Trophoblast cell (in vitro differentiated cells and primary cell): Measurements from ENCODE around the gene HAUS3.

ENCODE experiments used
- DNase-seq, 2 donors: peaks; one replicate each; pipeline ENCODE4 v3.0.0-alpha.2; 2016
- H2AFZ ChIP-seq: 2 replicates; pipeline ENCODE4 v1.6.1; 2013; ENCODE audit warnings: low read length, moderate library complexity, mild to moderate bottlenecking; ENCODE audit not compliant: insufficient read depth, poor library complexity
- H2AK5ac ChIP-seq: 2 replicates; pipeline ENCODE4 v1.6.1; 2013; ENCODE audit warnings: mild to moderate bottlenecking, low read length
- H2BK120ac ChIP-seq: 2 replicates; pipeline ENCODE4 v1.6.1; 2013; ENCODE audit warnings: low read length, mild to moderate bottlenecking, moderate library complexity; ENCODE audit not compliant: insufficient read depth, poor library complexity
- H2BK12ac ChIP-seq: 2 replicates; pipeline ENCODE4 v1.6.1; 2013; ENCODE audit warnings: mild to moderate bottlenecking, low read length, moderate library complexity
- H2BK5ac ChIP-seq: 2 replicates; pipeline ENCODE4 v1.6.1; 2013; ENCODE audit warnings: low read length, low read depth, moderate library complexity, mild to moderate bottlenecking; ENCODE audit not compliant: poor library complexity
- H3K14ac ChIP-seq: 2 replicates; pipeline ENCODE4 v1.6.1; 2013; ENCODE audit warnings: mild to moderate bottlenecking, low read length
- H3K18ac ChIP-seq: 2 replicates; pipeline ENCODE4 v1.6.1; 2013; ENCODE audit warnings: mild to moderate bottlenecking, low read length
- H3K23ac ChIP-seq: 2 replicates; pipeline ENCODE4 v1.6.1; 2013; ENCODE audit warnings: low read length
- H3K27ac ChIP-seq: 2 replicates; pipeline ENCODE4 v1.5.1; 2013; ENCODE audit warnings: low read depth, mild to moderate bottlenecking, inconsistent platforms, low read length, moderate library complexity
- H3K27me3 ChIP-seq: 2 replicates; pipeline ENCODE4 v1.6.1; 2013; ENCODE audit warnings: inconsistent platforms, mild to moderate bottlenecking, low read length, moderate library complexity; ENCODE audit not compliant: insufficient read depth
- H3K36me3 ChIP-seq, 2 experiments: 1 replicate in 1 of 2; 2 replicates in 1 of 2; pipeline ENCODE4 v1.6.1; 2013; ENCODE audit warnings: low read length in 2 of 2, mild to moderate bottlenecking in 2 of 2, moderate library complexity in 1 of 2; ENCODE audit not compliant: insufficient read depth in 2 of 2, control insufficient read depth in 1 of 2
- H3K4ac ChIP-seq: 2 replicates; pipeline ENCODE4 v1.6.1; 2013; ENCODE audit warnings: low read depth, mild to moderate bottlenecking, low read length, moderate library complexity
- H3K4me1 ChIP-seq, 2 experiments: 1 replicate in 1 of 2; 2 replicates in 1 of 2; pipeline ENCODE4 v1.6.1; 2013; ENCODE audit warnings: low read length in 2 of 2, mild to moderate bottlenecking in 2 of 2, moderate library complexity in 1 of 2; ENCODE audit not compliant: insufficient read depth in 2 of 2, control insufficient read depth in 1 of 2
- H3K4me2 ChIP-seq: 2 replicates; pipeline ENCODE4 v1.6.1; 2013; ENCODE audit warnings: inconsistent platforms, mild to moderate bottlenecking, low read length, moderate library complexity
- H3K4me3 ChIP-seq: 2 replicates; pipeline ENCODE4 v1.5.1; 2013; ENCODE audit warnings: mild to moderate bottlenecking, low read depth, low read length, inconsistent platforms
- H3K79me1 ChIP-seq: one replicate; pipeline ENCODE4 v1.6.1; 2013; ENCODE audit warnings: low read length
- H3K79me2 ChIP-seq: 2 replicates; pipeline ENCODE4 v1.6.1; 2013; ENCODE audit warnings: low read length, mild to moderate bottlenecking; ENCODE audit not compliant: control insufficient read depth, insufficient read depth, poor library complexity
- H3K9ac ChIP-seq: 2 replicates; pipeline ENCODE4 v1.6.1; 2013; ENCODE audit warnings: mild to moderate bottlenecking, low read length
- H3K9me3 ChIP-seq: 2 replicates; pipeline ENCODE4 v1.6.1; 2013; ENCODE audit warnings: low read depth, mild to moderate bottlenecking, control low read depth, inconsistent platforms, low read length; ENCODE audit not compliant: insufficient read depth
- H4K12ac ChIP-seq: 2 replicates; pipeline ENCODE4 v1.6.1; 2013; ENCODE audit warnings: low read depth, mild to moderate bottlenecking, low read length, moderate library complexity
- H4K8ac ChIP-seq: 2 replicates; pipeline ENCODE4 v1.6.1; 2013; ENCODE audit warnings: low read depth, mild to moderate bottlenecking, low read length, moderate library complexity
- H4K91ac ChIP-seq: one replicate; pipeline ENCODE4 v1.6.1; 2013; ENCODE audit warnings: low read depth, mild to moderate bottlenecking, low read length, moderate library complexity
- WGBS: extraction: QIAGEN DNeasy Blood & Tissue Kit; methylation state at CpG from one replicate; pipeline ENCODE4 v1.1.7; 2013; ENCODE audit warnings: missing lambda C conversion rate; ENCODE audit not compliant: insufficient read length, insufficient coverage; ENCODE audit errors: extremely low coverage; 5-methylcytosine and 5-hydroxymethylcytosine counted together

Gene HAUS3

GRCh38 chr4:2289955-2290333 is 48.0 kb upstream of the HAUS3 start:
- H2BK12ac ChIP-seq = no peak overlapping the region
- peak in 1 of 2 donors; percentile 35 for DNase-seq
- peaks cover 0 to 4% of the 10 kb centered on the region in 2 experiments for H3K4me1 ChIP-seq
- no peak overlapping the region for H3K14ac ChIP-seq
- H2AK5ac ChIP-seq = no peak overlapping the region
- H2BK120ac ChIP-seq = no peak overlapping the region
- H3K36me3 ChIP-seq = no peaks in the 10 kb centered on the region
- no peaks in the 10 kb centered on the region for H3K9me3 ChIP-seq
- H3K79me1 ChIP-seq = no peaks in the 10 kb centered on the region
- no peak overlapping the region for H4K12ac ChIP-seq
- no peak overlapping the region for H3K27ac ChIP-seq
- H3K9ac ChIP-seq = no peak overlapping the region
- H4K8ac ChIP-seq = no peak overlapping the region
- H3K4ac ChIP-seq = no peak overlapping the region
- H2BK5ac ChIP-seq = no peak overlapping the region
- H3K27me3 ChIP-seq = no peaks in the 10 kb centered on the region
- no peak overlapping the region for H3K4me3 ChIP-seq
- H4K91ac ChIP-seq = no peak overlapping the region
- H3K79me2 ChIP-seq = no peaks in the 10 kb centered on the region
- WGBS = no CpG with 5 or more reads among the region's 11 CpGs
- H3K23ac ChIP-seq = no peak overlapping the region
- no peak overlapping the region for H3K4me2 ChIP-seq
- no peak overlapping the region for H2AFZ ChIP-seq
- H3K18ac ChIP-seq = no peak overlapping the region

DNA sequence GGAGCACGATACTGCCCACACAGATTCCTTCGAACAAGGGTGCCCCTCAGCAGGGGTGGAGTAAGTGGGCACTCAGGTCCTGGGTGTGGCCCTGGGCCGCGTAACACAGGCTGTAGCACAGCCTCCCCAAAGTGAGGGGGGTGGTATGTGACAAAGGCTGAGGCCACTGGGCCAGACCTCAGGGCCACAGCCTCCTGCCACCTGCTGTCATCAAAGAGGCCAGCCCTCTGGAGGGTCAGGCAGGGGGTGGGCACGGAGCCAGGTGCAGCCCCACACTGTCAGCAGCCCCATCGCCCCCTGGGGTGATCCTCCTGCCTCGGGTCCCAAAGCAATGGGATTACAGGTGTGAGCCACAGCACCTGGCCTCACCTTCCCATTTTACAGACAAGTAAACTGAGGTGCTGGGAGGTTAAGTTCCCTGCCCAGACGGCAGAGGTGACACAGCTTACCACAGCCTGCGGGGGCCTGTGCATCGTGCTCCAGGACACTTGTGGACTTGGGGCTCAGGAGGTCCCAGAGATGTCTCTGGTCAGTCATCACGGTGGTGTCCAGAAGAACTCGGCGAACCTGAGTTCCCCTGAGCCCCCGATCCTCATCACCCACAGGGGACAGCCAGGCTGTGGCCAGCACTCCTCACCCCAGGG is 47.5 kb upstream of the HAUS3 start:
- no peak overlapping the region for H4K8ac ChIP-seq
- no peak for DNase-seq
- H3K14ac ChIP-seq = no peak overlapping the region
- H3K9me3 ChIP-seq = no peaks in the 10 kb centered on the region
- peaks cover 0 to 4% of the 10 kb centered on the region in 2 experiments for H3K4me1 ChIP-seq
- no peaks in the 10 kb centered on the region for H3K36me3 ChIP-seq
- H3K79me2 ChIP-seq = no peaks in the 10 kb centered on the region
- H2AK5ac ChIP-seq = no peak overlapping the region
- H3K4ac ChIP-seq = no peak overlapping the region
- no peaks in the 10 kb centered on the region for H3K79me1 ChIP-seq
- H3K27ac ChIP-seq = no peak overlapping the region
- H3K27me3 ChIP-seq = no peaks in the 10 kb centered on the region
- H2BK12ac ChIP-seq = no peak overlapping the region
- H3K18ac ChIP-seq = no peak overlapping the region
- no peak overlapping the region for H2BK120ac ChIP-seq
- H3K9ac ChIP-seq = no peak overlapping the region
- H4K12ac ChIP-seq = no peak overlapping the region
- H2AFZ ChIP-seq = no peak overlapping the region
- no peak overlapping the region for H3K23ac ChIP-seq
- H4K91ac ChIP-seq = no peak overlapping the region
- H2BK5ac ChIP-seq = no peak overlapping the region
- H3K4me3 ChIP-seq = no peak overlapping the region
- no CpG with 5 or more reads among the region's 14 CpGs for WGBS
- H3K4me2 ChIP-seq = no peak overlapping the region

DNA sequence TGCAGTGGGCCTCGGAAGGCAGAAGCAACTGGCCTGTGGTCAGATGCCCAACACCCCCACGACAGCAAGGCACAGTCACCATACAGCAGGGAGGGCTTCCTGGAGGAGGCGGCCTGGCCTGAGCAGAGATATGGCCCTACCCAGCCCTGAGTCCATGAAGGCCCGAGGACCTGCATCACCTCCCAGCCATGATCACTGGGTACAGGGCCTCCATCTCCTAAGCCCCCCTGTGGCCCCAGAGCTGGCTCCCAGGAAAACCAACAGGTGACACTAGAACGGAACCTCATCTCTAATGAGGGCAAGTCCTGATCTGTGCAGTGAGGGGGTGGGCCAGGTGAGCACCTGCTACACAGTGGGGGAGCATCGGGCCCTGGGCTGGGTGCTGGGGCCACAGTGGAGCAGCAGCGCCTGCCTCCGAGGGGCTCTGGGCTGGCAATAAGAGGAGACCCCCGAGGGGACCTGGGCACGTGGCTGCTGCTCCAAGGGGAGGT is 46.2 kb upstream of the HAUS3 start:
- no peak overlapping the region for H3K4me2 ChIP-seq
- H3K9ac ChIP-seq = no peak overlapping the region
- no CpG with 5 or more reads among the region's 10 CpGs for WGBS
- H3K23ac ChIP-seq = no peak overlapping the region
- no peak overlapping the region for H3K4me3 ChIP-seq
- H2BK120ac ChIP-seq = no peak overlapping the region
- H2AK5ac ChIP-seq = no peak overlapping the region
- H2BK12ac ChIP-seq = no peak overlapping the region
- H3K27ac ChIP-seq = no peak overlapping the region
- no peak overlapping the region for H3K14ac ChIP-seq
- no peak overlapping the region for H3K4ac ChIP-seq
- no peaks in the 10 kb centered on the region for H3K9me3 ChIP-seq
- H3K36me3 ChIP-seq = no peaks in the 10 kb centered on the region
- H3K79me1 ChIP-seq = no peaks in the 10 kb centered on the region
- peaks cover 0 to 4% of the 10 kb centered on the region in 2 experiments for H3K4me1 ChIP-seq
- H2AFZ ChIP-seq = no peak overlapping the region
- no peak for DNase-seq
- no peak overlapping the region for H4K91ac ChIP-seq
- no peak overlapping the region for H4K12ac ChIP-seq
- no peak overlapping the region for H3K18ac ChIP-seq
- H2BK5ac ChIP-seq = no peak overlapping the region
- H4K8ac ChIP-seq = no peak overlapping the region
- H3K27me3 ChIP-seq = no peaks in the 10 kb centered on the region
- H3K79me2 ChIP-seq = no peaks in the 10 kb centered on the region

GRCh38 chr4:2287594-2287915 is 45.6 kb upstream of the HAUS3 start:
- H3K4me1 ChIP-seq = peaks cover 0 to 4% of the 10 kb centered on the region in 2 experiments
- no CpG with 5 or more reads among the region's 9 CpGs for WGBS
- no peak overlapping the region for H4K8ac ChIP-seq
- no peak overlapping the region for H3K23ac ChIP-seq
- DNase-seq = no peak
- H3K14ac ChIP-seq = no peak overlapping the region
- H3K36me3 ChIP-seq = no peaks in the 10 kb centered on the region
- H3K27me3 ChIP-seq = no peaks in the 10 kb centered on the region
- no peak overlapping the region for H3K18ac ChIP-seq
- H2BK5ac ChIP-seq = no peak overlapping the region
- no peaks in the 10 kb centered on the region for H3K79me2 ChIP-seq
- no peak overlapping the region for H3K9ac ChIP-seq
- no peak overlapping the region for H2BK12ac ChIP-seq
- H3K9me3 ChIP-seq = no peaks in the 10 kb centered on the region
- no peak overlapping the region for H3K4me2 ChIP-seq
- no peak overlapping the region for H3K27ac ChIP-seq
- H3K79me1 ChIP-seq = no peaks in the 10 kb centered on the region
- no peak overlapping the region for H3K4me3 ChIP-seq
- H2AFZ ChIP-seq = no peak overlapping the region
- H4K12ac ChIP-seq = no peak overlapping the region
- H2AK5ac ChIP-seq = no peak overlapping the region
- no peak overlapping the region for H3K4ac ChIP-seq
- H2BK120ac ChIP-seq = no peak overlapping the region
- no peak overlapping the region for H4K91ac ChIP-seq
